HG02884 (cell line): ENCODE results near the gene SRSF5.
"Not testable (repeated sequence)": the region's sequence is repeated elsewhere in the genome, so short reads cannot be mapped to it uniquely, and the experiment has no call there.

Experiments used
- ATAC-seq: cut with Tn5 transposase; IDR thresholded peaks from one replicate; pipeline ENCODE4 v1.9.1; 2021; ENCODE audit warnings: mild to moderate bottlenecking, moderate library complexity; ENCODE audit not compliant: unreplicated experiment

The SRSF5 gene

GRCh38 chr14:69766984-69767368, at the start of gene SRSF5:
SRSF5 (plus strand) TSS chr14:69767142; CDS start chr14:69768157, 1,015 bp downstream.
- ATAC-seq: peak; percentile 77

DNA sequence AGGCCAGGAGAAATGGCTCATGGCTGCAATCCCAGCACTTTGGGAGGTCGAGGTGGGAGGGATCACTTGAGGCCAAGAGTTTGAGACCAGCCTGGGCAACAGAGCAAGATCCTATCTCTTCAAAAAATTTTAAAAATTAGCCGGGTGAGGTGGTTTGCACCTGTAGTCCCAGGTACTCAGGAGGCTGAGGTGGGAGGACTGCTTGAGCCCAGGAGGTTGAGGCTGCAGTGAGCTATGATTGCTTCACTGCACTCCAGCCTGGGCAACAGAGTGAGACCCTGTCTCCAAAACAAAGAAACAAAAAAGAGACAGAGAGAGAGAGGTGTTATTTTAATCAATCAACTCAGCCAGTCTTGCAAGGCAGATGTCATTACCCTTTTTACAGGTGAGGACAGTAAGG, 48.3 kb upstream of the SRSF5 start:
- not testable (repeated sequence) for ATAC-seq

- ATAC-seq: no peak
Measured at GRCh38 chr14:69719501-69719951, 47.4 kb upstream of the SRSF5 start.

DNA sequence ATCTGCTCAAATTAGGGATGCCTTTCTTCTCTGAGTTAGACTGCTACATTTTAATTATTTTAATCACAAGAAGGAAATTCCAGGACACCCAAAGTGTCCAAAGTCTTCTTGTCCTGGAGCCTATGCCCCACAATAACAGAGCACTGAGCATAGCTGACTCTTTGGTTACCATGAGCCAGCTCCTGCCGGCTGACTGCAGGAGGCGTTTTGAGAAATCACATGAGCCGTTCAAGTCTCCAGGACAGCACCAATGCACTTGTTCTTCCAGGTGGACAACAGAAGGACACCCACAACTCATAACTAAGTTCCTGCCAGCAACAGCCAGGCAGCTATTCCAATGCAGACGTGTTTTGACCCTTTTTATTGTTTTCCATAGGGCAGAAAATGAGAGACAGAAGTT, 46.0 kb upstream of the SRSF5 start:
- no peak for ATAC-seq

DNA sequence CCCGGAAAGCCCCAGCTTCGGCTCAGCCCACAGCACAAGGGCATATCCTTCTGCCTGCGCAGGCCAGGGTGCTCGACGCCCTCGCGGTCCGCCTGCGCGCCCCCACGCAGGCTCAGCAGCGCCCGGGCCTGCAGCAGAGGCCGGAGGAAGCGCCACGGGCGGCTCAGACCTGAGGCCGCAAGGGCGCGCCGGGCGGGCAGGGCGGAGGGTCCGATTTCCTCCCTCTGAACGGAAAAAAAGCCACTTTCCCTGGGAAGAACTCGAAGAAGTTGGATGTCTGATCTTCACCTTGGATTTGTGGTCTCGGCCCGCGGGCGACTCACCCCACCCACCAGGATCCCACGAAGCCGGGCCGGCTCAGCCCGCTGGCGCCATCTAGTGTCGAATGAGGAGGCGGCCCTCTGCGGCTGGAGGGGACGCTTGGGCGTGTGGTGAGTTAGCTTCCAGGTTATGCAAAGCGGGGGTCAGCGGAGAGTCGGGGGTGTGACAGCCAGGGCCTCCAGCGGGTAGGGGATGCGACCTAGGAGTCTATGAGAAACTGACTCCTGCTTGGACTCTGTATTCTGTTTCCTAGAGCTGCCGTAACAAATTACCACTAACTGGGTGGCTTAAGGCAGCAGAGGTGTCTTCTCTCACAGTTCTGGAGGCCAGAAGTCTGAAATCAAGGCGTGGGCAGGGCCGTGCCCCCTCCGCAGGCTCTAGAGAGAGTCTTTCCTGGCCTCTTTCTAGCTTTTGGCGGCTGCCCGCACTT, 40.0 kb upstream of the SRSF5 start:
- peak; percentile 65 for ATAC-seq

GRCh38 chr14:69727860-69728259, 39.1 kb upstream of the SRSF5 start:
- ATAC-seq: no peak

GRCh38 chr14:69731919-69732598, 34.9 kb upstream of the SRSF5 start:
- ATAC-seq: not testable (repeated sequence)

DNA sequence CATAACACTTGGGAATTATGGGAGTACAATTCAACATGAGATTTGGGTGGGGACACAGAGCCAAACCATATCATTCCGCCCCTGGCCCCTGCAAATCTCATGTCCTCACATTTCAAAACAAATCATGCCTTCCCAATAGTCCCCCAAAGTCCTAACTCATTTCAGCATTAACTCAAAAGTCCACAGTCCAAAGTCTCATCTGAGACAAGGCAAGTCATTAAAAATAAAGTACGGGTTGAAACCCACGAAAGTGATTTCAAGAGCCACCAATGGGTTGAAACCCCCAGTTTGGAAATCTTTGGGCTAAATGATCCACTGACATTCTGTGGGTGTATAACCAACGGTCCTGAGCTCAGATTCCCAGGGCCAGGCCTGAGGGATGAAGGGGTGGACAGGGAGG, 30.5 kb upstream of the SRSF5 start:
- not testable (repeated sequence) for ATAC-seq

DNA sequence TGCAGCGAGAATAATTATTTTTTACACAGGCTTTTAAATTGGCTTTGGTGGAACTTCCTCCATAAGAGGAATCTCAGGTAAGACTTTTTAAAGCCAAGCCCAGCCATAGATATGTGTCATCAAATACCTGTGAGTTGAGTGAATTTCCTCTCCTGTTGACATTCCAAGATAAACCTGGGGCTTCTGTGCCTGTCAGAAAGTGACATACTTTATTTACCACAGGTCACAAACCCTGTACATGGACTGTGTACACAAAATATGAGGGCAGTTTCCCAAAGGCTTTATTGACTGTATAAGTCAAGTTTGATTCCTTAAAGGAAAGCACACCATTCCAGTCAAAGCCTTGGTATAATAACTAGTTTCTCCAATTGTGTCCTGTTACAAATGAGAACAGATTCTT, 25.9 kb upstream of the SRSF5 start:
- no peak for ATAC-seq

GRCh38 chr14:69749956-69750355, 17.0 kb upstream of the SRSF5 start:
- no peak for ATAC-seq

- no peak for ATAC-seq
Measured at GRCh38 chr14:69750495-69750894, 16.4 kb upstream of the SRSF5 start.

DNA sequence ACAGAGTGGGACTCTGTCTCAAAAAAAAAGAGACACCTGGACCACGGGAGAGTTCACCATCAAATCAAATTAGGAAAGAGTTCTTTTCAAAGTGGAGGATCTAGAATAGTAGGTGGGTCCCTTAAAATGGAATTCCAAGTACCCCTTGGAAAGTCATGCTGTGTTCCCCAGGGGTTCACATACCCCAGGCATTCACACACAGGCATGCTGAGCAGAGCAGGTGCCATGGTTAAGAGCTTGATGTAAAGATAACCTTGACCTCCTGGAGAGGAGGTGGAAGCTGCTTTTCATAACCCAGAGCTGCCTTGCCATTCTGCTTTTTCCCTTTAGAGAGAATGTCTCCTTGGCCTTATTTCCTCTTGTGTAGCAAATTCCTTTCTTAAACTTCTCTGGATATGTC, 14.2 kb upstream of the SRSF5 start:
- no peak for ATAC-seq

DNA sequence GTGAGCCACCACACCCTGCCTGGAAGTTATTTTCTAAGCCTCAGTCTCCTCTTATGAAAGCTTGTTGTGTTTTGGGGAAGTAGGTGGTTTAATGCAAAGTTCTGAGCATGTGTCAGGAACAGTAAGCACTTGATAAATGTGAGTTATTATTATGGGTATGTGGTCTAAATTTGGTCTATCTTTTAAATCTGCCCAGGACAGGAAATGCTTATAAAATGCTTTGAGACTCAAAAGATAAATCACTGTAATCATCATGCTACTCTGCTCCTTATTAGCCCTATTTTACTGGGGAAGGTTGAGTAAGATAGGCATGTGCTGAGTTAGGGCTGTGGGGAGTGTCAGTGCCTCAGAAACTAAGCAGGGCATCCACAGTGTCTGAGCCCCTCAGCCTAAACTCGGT, 13.1 kb upstream of the SRSF5 start:
- no peak for ATAC-seq

GRCh38 chr14:69754487-69754886, 12.5 kb upstream of the SRSF5 start:
- no peak for ATAC-seq

DNA sequence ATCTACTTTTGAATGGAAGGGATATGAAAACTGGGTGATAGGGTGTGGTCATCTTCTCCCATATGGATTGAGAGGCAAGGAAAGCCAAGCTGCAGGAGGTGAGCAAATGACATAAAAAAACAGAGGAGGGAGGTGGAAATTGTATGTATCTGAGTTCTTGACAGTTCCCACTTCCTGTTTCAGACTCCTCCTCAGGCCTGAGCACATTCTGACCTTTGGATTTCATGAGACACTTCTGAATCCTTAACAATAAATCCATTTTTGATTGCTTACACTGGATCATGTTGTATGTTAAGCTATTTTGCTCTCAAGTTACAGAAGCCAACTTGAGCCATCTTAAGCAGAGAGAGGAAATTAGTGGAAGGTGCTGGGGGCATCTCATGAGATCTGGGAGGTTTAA, 11.6 kb upstream of the SRSF5 start:
- no peak for ATAC-seq

- no peak for ATAC-seq
Measured at GRCh38 chr14:69755784-69756183, 11.2 kb upstream of the SRSF5 start.

DNA sequence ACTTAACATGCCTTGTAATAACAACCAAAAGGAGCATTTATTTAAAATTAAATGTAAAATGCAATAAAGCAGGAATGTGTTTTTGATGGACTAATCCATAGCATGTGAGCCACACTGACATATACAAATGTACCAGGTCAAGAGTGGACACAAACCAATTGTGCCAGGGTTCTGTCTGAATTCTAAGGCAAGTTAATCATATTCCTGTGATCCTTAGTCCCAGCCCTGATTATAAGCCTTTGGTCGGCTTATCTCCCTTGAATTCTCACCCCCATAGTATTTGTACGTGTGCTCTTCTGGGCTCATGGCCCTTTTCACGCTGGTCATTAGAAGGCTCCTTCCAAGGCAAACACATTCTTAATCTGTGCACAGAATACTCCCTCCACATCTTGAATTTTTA, 10.6 kb upstream of the SRSF5 start:
- no peak for ATAC-seq

DNA sequence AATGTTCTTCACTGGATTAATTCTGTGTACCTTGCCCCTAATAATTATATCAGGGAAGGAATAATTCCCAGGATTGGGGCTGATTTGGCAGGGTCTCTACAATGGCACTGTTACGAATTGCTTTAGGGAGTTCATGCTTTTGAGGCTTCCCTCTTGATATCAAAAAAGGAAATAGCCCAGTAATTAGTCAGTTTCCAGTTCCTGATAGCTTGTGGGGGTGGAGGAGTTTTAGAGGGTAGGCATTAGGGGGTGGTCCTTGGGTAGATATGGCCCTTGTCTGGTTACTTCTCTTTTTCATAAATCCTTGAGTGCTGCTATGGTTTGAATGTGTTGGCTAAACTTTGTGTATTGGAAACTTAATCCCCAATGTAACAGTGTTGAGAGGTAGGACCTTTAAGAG, 6.1 kb upstream of the SRSF5 start:
- no peak for ATAC-seq

GRCh38 chr14:69763761-69764510, 3.0 kb upstream of the SRSF5 start:
- ATAC-seq: no peak

- peak; percentile 75 for ATAC-seq
Measured at GRCh38 chr14:69767369-69767999, 542 bp downstream of the SRSF5 start.

- ATAC-seq: no peak
Measured at GRCh38 chr14:69768873-69769272, 1.9 kb downstream of the SRSF5 start.
